Esophagus squamous epithelium (tissue), 4 donors: ENCODE data around the gene PLEKHA5.

Source experiments
- CTCF ChIP-seq, 6 experiments: fragments of 450-650 bp in 4 of 6; fragments of 200-600 bp in 2 of 6; sonication (generic) in 2 of 6; IDR thresholded peaks; one replicate each; pipeline ENCODE4 v1.5.1; 2016 to 2019; ENCODE audit warnings: antibody characterized with exemption in 6 of 6, mild to moderate bottlenecking in 4 of 6, moderate library complexity in 4 of 6
- POLR2A ChIP-seq, 4 donors: fragments of 450-650 bp; IDR thresholded peaks; one replicate each; pipeline ENCODE4 v1.6.1; 2017; ENCODE audit warnings: antibody characterized with exemption in 4 of 4, mild to moderate bottlenecking in 4 of 4, moderate library complexity in 3 of 4

- TF ChIP-seq CTCF (IDR thresholded peaks at IDR 0.05) (no peak), POLR2A (IDR thresholded peaks at IDR 0.05) (no peak)
Observed at GRCh38 chr12:19191563-19191962, 62.0 kb downstream of the PLEKHA5 start.
